Panc1 (cell line): ENCODE results near the gene FAM13A.

Experiments used
- CTCF ChIP-seq: fragments of 450-650 bp; IDR thresholded peaks from 2 replicates; pipeline ENCODE4 v1.5.1; 2017; ENCODE audit warnings: mild to moderate bottlenecking
- POLR2AphosphoS5 ChIP-seq: IDR thresholded peaks from 2 replicates; pipeline ENCODE4 v1.6.1; 2012; ENCODE audit warnings: mild to moderate bottlenecking, low read depth, low read length, moderate library complexity
- REST ChIP-seq, 2 experiments: IDR thresholded peaks; 2 replicates each; pipeline ENCODE4 v1.6.1; 2011 to 2012; ENCODE audit warnings: low read depth in 2 of 2, control low read depth in 1 of 2, low read length in 1 of 2, mild to moderate bottlenecking in 1 of 2, moderate library complexity in 1 of 2; ENCODE audit not compliant: insufficient read depth in 1 of 2
- SIN3A ChIP-seq: IDR thresholded peaks from 2 replicates; pipeline ENCODE4 v1.6.1; 2012; ENCODE audit warnings: low read depth, mild to moderate bottlenecking, low read length, moderate library complexity, borderline replicate concordance; ENCODE audit not compliant: insufficient read depth
- TCF7L2 ChIP-seq: IDR thresholded peaks from 2 replicates; pipeline ENCODE4 v1.6.1; 2011; ENCODE audit warnings: mild to moderate bottlenecking, low read depth, low read length, inconsistent platforms

- TF ChIP-seq CTCF (no peak), TCF7L2 (no peak), POLR2AphosphoS5 (no peak), REST (IDR thresholded peaks at IDR 0.05; ENCODE audit: insufficient read depth in 1 of 2, low read depth in 2 of 2, low read length in 1 of 2) (no peak), SIN3A (no peak)
Measured at GRCh38 chr4:88779431-88779830, 277.6 kb downstream of the FAM13A start.
